ENCODE measurements around the gene SGCG.
"Not testable (repeated sequence)": the region's sequence is repeated elsewhere in the genome, so short reads cannot be mapped to it uniquely, and the experiment has no call there.

SGCG gene
- 0 to 0.56 (median 0.06) reads per million in 18 experiments for total RNA-seq

GRCh38 chr13:23180711-23181110 lies at the start of gene SGCG:
Gene SGCG, plus strand, starts transcription at chr13:23180979. Its CDS starts 22,716 bp downstream, at chr13:23203695.
- no peak for DNase-seq

GRCh38 chr13:23134542-23134941 lies 46.2 kb upstream of the SGCG start:
- DNase-seq: no peak

- DNase-seq: no peak
Measured at GRCh38 chr13:23140492-23140891, 40.3 kb upstream of the SGCG start.

GRCh38 chr13:23141964-23142363 lies 38.8 kb upstream of the SGCG start:
- no peak for DNase-seq

- not testable (repeated sequence) for DNase-seq
Measured at GRCh38 chr13:23142607-23143006, 38.2 kb upstream of the SGCG start.

- peak in 1 of 2 donors; percentile 38 for DNase-seq
Measured at GRCh38 chr13:23144431-23144830, 36.3 kb upstream of the SGCG start.

GRCh38 chr13:23146006-23146405 lies 34.8 kb upstream of the SGCG start:
- peak; percentile 22 to 39 for DNase-seq

- DNase-seq: peak; percentile 84 to 96
Measured at GRCh38 chr13:23146811-23147625, 33.8 kb upstream of the SGCG start.

GRCh38 chr13:23147827-23148226 lies 33.0 kb upstream of the SGCG start:
- no peak for DNase-seq

- DNase-seq: no peak
Measured at GRCh38 chr13:23157781-23158180, 23.0 kb upstream of the SGCG start.

GRCh38 chr13:23159205-23159759 lies 21.5 kb upstream of the SGCG start:
- peak; percentile 44 to 70 for DNase-seq

- DNase-seq: no peak
Measured at GRCh38 chr13:23159760-23160637, 20.8 kb upstream of the SGCG start.

- DNase-seq: no peak
Measured at GRCh38 chr13:23160638-23161480, 19.9 kb upstream of the SGCG start.

GRCh38 chr13:23161481-23161825 lies 19.3 kb upstream of the SGCG start:
- no peak for DNase-seq

GRCh38 chr13:23175920-23176319 lies 4.9 kb upstream of the SGCG start:
- DNase-seq: peak in 1 of 2 donors; percentile 8

- DNase-seq: no peak
Measured at GRCh38 chr13:23182142-23182541, 1.4 kb downstream of the SGCG start.

- DNase-seq: no peak
Measured at GRCh38 chr13:23183292-23183691, 2.5 kb downstream of the SGCG start.

- no peak for DNase-seq
Measured at GRCh38 chr13:23185542-23185941, 4.8 kb downstream of the SGCG start.

- no peak for DNase-seq
Measured at GRCh38 chr13:23201870-23202269, 21.1 kb downstream of the SGCG start.

GRCh38 chr13:23202383-23202782 lies 21.6 kb downstream of the SGCG start:
- no peak for DNase-seq

- DNase-seq: no peak
Measured at GRCh38 chr13:23203516-23203915, 22.7 kb downstream of the SGCG start.

GRCh38 chr13:23205807-23206206 lies 25.0 kb downstream of the SGCG start:
- DNase-seq: no peak

All from inflammatory macrophage (primary cell).